Adrenal gland (tissue), 12 donors: Measurements from ENCODE around the gene LYPD6B. TPM values are rescaled to one million over a fixed set of nuclear protein-coding genes. Genes with fewer than 3 reads are reported as not detected.
"Not testable (repeated sequence)": the region's sequence is repeated elsewhere in the genome, so short reads cannot be mapped to it uniquely, and the experiment has no call there.

ENCODE experiments used
- DNase-seq, 7 donors: peaks; one replicate each; pipeline ENCODE4 v3.0.0-alpha.2; 2019 to 2020
- H3K27ac ChIP-seq, 5 donors: fragments of 200-600 bp; sonication (generic) in 4 of 5; 1 replicate in 3 of 5; 2 replicates in 2 of 5; pipeline versions ENCODE4 v1.5.1 to v1.8.0; 2016 to 2020; ENCODE audit warnings: mild to moderate bottlenecking in 1 of 5
- H3K27me3 ChIP-seq: fragments of 200-600 bp; 2 replicates; pipeline ENCODE4 v1.8.0; 2021
- H3K36me3 ChIP-seq, 2 donors: fragments of 200-600 bp; replicated peaks in 1 of 2; 1 replicate in 1 of 2; 2 replicates in 1 of 2; pipeline versions ENCODE4 v1.5.1 to v1.8.0; 2018 to 2022
- H3K4me1 ChIP-seq, 2 donors: fragments of 200-600 bp; replicated peaks in 1 of 2; 1 replicate in 1 of 2; 2 replicates in 1 of 2; pipeline versions ENCODE4 v1.5.1 to v1.8.0; 2018 to 2021
- H3K4me3 ChIP-seq, 4 donors: fragments of 200-600 bp; sonication (generic) in 3 of 4; one replicate each; pipeline ENCODE4 v1.5.1; 2016 to 2018
- H3K9me3 ChIP-seq, 3 donors: fragments of 200-600 bp; sonication (generic) in 1 of 3; replicated peaks in 1 of 3; 1 replicate in 2 of 3; 2 replicates in 1 of 3; pipeline versions ENCODE4 v1.5.1 to v1.8.0; 2016 to 2021
- CTCF ChIP-seq, 6 experiments: fragments of 450-650 bp in 4 of 6; fragments of 200-600 bp in 2 of 6; sonication (generic) in 1 of 6; IDR thresholded peaks; 1 replicate in 5 of 6; 2 replicates in 1 of 6; pipeline versions ENCODE4 v1.5.1 to v1.8.0; 2016 to 2021; ENCODE audit warnings: antibody characterized with exemption in 6 of 6, mild to moderate bottlenecking in 2 of 6, moderate library complexity in 1 of 6
- POLR2A ChIP-seq, 2 donors: fragments of 450-650 bp; IDR thresholded peaks; one replicate each; pipeline ENCODE4 v1.6.1; 2017; ENCODE audit warnings: antibody characterized with exemption in 2 of 2, mild to moderate bottlenecking in 2 of 2, moderate library complexity in 1 of 2
- WGBS, 4 donors: extraction: QIAGEN DNeasy Blood & Tissue Kit in 2 of 4; methylation state at CpG; one replicate each; pipeline versions ENCODE4 v1.1.5 to v1.1.7; 2013 to 2017; 5-methylcytosine and 5-hydroxymethylcytosine counted together
- intact Hi-C, 2 donors: fragments of 100-400 bp; cut with DNase I; formaldehyde crosslinking; loops; one replicate each; pipeline versions ENCODE4 v1.14.1 to v1.15.0; 2022 to 2023
- polyA plus RNA-seq, 3 donors: library from polyadenylated mRNA; stranded (reverse); fragments of 200-250 nt in 2 of 3; fragments of 350-450 nt in 1 of 3; fragmentation: Illumina TruSeq in 1 of 3; extraction: RNeasy Lipid Tissue Mini Kit (QIAGEN cat#74804) in 1 of 3; gene quantifications; one replicate each; pipeline ENCODE4 v1.2.3, GENCODE V29; 2013 to 2014
- total RNA-seq, 9 donors: library from RNA; depleted of rRNA in 4 of 9; stranded (reverse); fragments of >200 nt in 4 of 9; fragments of 120-200 nt in 1 of 9; fragmentation: NEBNext Ultra II Directional in 1 of 9; extraction: Animal tissue kit (Norgen Biotek cat#: 25700) in 1 of 9; gene quantifications; one replicate each; pipeline versions ENCODE4 v1.1.0 to v1.2.4, GENCODE V29; 2013 to 2023
- donor health status: healthy with polysubstance abuse.
- donor health status: Bipolar disorder and iron deficiency.
- donor health status: DM: yes; HTN: yes; CAD: no.
- donor health status: DM: no; HTN: no; CAD: no.
- donor health status: DM: no; HTN: no; CAD: no.
- donor health status: DM: yes; HTN: yes; CAD: no.

The LYPD6B gene
- total and polyA plus RNA-seq, 12 donors = 0.15 to 0.98 (median 0.50) TPM; not detected in 2

- Histone ChIP-seq H3K4me3 (no peak overlapping the region), H3K36me3 (no peaks in the 10 kb centered on the region), H3K27ac (no peak overlapping the region), H3K9me3 (peaks cover 0 to 4% (median 0%) of the 10 kb centered on the region in 3 donors), H3K27me3 (no peaks in the 10 kb centered on the region), H3K4me1 (no peaks in the 10 kb centered on the region)
- intact Hi-C loops = no loop called here
- TF ChIP-seq POLR2A (IDR thresholded peaks at IDR 0.05) = no peak
- TF ChIP-seq CTCF (IDR thresholded peaks at IDR 0.05) = no peak
- DNase-seq = no peak
- 40 to 49% (median 45%) methylated on average over 3 of the region's 3 CpGs for WGBS, 4 donors
Observed at GRCh38 chr2:149235816-149236375, 197.4 kb downstream of the LYPD6B start.

GRCh38 chr2:149236410-149236809, 197.9 kb downstream of the LYPD6B start:
- peaks cover 0 to 4% (median 0%) of the 10 kb centered on the region in 3 donors for H3K9me3 ChIP-seq
- DNase-seq = no peak
- H3K27me3 ChIP-seq = no peaks in the 10 kb centered on the region
- no peaks in the 10 kb centered on the region for H3K36me3 ChIP-seq
- H3K4me1 ChIP-seq = no peaks in the 10 kb centered on the region
- intact Hi-C loops = no loop called here
- WGBS, 4 donors = 64 to 83% (median 71%) methylated on average over 2 of the region's 2 CpGs
- H3K4me3 ChIP-seq = no peak overlapping the region
- no peak overlapping the region for H3K27ac ChIP-seq
- TF ChIP-seq CTCF (IDR thresholded peaks at IDR 0.05) (no peak), POLR2A (IDR thresholded peaks at IDR 0.05) (no peak)

- Histone ChIP-seq H3K9me3 (no peaks in the 10 kb centered on the region), H3K4me1 (no peaks in the 10 kb centered on the region), H3K27me3 (no peaks in the 10 kb centered on the region), H3K4me3 (no peak overlapping the region), H3K36me3 (no peaks in the 10 kb centered on the region), H3K27ac (no peak overlapping the region)
- no peak for TF ChIP-seq CTCF (IDR thresholded peaks at IDR 0.05)
- TF ChIP-seq POLR2A (IDR thresholded peaks at IDR 0.05) = no peak
- intact Hi-C loops = no loop called here
- WGBS, 4 donors = 72 to 85% (median 83%) methylated on average over 3 of the region's 3 CpGs
- no peak for DNase-seq
Observed at GRCh38 chr2:149246186-149246585, 207.7 kb downstream of the LYPD6B start.

- DNase-seq, intact Hi-C loops, H3K27me3 ChIP-seq, H3K9me3 ChIP-seq, H3K4me1 ChIP-seq, H3K27ac ChIP-seq, H3K36me3 ChIP-seq, H3K4me3 ChIP-seq: not testable (repeated sequence)
- WGBS, 4 donors = 76 to 91% (median 84%) methylated on average over 3 of the region's 3 CpGs
Observed at GRCh38 chr2:149251436-149251835, 212.9 kb downstream of the LYPD6B start.

- H3K36me3 ChIP-seq, DNase-seq, H3K4me1 ChIP-seq, H3K27me3 ChIP-seq, intact Hi-C loops, H3K27ac ChIP-seq, H3K4me3 ChIP-seq, H3K9me3 ChIP-seq: not testable (repeated sequence)
- 67 to 87% (median 73%) methylated on average over 3 of the region's 3 CpGs for WGBS, 4 donors
Observed at GRCh38 chr2:149256877-149257276, 218.4 kb downstream of the LYPD6B start.
